Lower leg skin (tissue), 4 donors: ENCODE data around the gene IL1RAPL1. TPM values are rescaled to one million over a fixed set of nuclear protein-coding genes. Genes with fewer than 3 reads are reported as not detected.

Experiments used
- DNase-seq, 2 donors: peaks; one replicate each; pipeline ENCODE4 v3.0.0-alpha.2; 2019; ENCODE audit warnings: low spot score in 2 of 2
- H3K4me3 ChIP-seq: fragments of 200-600 bp; sonication (generic); 2 replicates; pipeline ENCODE4 v1.5.1; 2017; ENCODE audit warnings: mild to moderate bottlenecking, low read depth; ENCODE audit not compliant: poor library complexity, severe bottlenecking
- POLR2A ChIP-seq, 2 donors: fragments of 450-650 bp; IDR thresholded peaks; one replicate each; pipeline ENCODE4 v1.6.1; 2016 to 2017; ENCODE audit warnings: antibody characterized with exemption in 2 of 2, mild to moderate bottlenecking in 1 of 2, moderate library complexity in 1 of 2
- WGBS, 2 donors: methylation state at CpG; one replicate each; pipeline ENCODE4 v1.1.5; 2018; 5-methylcytosine and 5-hydroxymethylcytosine counted together
- intact Hi-C: fragments of 100-400 bp; cut with DNase I; formaldehyde crosslinking; loops from one replicate; pipeline ENCODE4 v1.15.0; 2023; ENCODE audit warnings: low total_unique reads
- total RNA-seq, 4 donors: library from RNA; depleted of rRNA; stranded (reverse); fragments of >200 nt; gene quantifications; one replicate each; pipeline ENCODE4 v1.1.0, GENCODE V29; 2016
- TF ChIP-seq, protein P1 (sequence below), 3 donors: fragments of 450-650 bp; IDR thresholded peaks; one replicate each; pipeline ENCODE4 v1.5.1; 2016; ENCODE audit warnings: antibody characterized with exemption in 3 of 3, mild to moderate bottlenecking in 3 of 3, moderate library complexity in 2 of 3

Gene IL1RAPL1
- total RNA-seq, 4 donors from 2014 or later: 0.07 to 1.8 (median 0.10) TPM; not detected in 1

DNA sequence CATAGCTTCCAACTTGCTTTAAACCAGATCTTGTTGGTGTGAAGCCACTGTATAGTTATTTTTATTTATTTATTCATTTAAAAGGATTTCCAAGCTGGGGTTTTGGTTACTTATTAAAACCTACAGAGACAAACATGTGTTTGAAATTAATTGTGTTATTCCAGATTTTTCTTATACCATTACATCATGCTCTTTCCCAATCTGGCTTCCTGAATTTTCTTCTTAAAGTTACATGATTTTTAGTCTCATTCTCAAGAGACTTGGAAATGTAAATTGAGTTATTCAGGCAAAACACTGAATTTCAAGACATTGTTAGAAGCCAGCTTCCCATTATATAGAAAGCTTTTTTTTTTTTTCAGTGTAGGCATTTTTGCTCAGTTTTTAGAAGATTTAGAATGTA, 381.9 kb downstream of the IL1RAPL1 start:
- no peak overlapping the region for H3K4me3 ChIP-seq
- TF ChIP-seq POLR2A (IDR thresholded peaks at IDR 0.05): no peak
- TF ChIP-seq, protein P1, sequence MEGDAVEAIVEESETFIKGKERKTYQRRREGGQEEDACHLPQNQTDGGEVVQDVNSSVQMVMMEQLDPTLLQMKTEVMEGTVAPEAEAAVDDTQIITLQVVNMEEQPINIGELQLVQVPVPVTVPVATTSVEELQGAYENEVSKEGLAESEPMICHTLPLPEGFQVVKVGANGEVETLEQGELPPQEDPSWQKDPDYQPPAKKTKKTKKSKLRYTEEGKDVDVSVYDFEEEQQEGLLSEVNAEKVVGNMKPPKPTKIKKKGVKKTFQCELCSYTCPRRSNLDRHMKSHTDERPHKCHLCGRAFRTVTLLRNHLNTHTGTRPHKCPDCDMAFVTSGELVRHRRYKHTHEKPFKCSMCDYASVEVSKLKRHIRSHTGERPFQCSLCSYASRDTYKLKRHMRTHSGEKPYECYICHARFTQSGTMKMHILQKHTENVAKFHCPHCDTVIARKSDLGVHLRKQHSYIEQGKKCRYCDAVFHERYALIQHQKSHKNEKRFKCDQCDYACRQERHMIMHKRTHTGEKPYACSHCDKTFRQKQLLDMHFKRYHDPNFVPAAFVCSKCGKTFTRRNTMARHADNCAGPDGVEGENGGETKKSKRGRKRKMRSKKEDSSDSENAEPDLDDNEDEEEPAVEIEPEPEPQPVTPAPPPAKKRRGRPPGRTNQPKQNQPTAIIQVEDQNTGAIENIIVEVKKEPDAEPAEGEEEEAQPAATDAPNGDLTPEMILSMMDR (IDR thresholded peaks at IDR 0.05): no peak
- intact Hi-C loops: no loop called here
- no peak for DNase-seq

DNA sequence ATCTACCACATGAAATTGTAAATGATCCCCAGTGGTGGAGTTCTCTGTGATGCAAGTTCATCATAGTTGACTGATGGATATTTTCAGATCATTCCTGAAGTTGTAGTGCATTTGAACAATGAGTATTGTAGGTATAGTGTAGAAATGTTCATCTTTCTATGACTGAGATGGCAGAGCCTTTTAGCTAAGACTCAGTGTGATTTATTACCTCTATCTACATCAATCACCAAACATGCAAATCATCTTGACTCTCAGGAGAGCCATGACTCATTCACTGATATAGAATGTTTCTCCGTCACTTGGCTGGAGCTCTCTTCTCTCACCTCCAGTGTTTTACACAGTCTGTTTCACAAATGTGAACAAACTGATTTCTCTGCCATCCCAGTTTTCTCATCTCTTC, 392.6 kb downstream of the IL1RAPL1 start:
- TF ChIP-seq, protein P1 (IDR thresholded peaks at IDR 0.05): no peak
- no peak for TF ChIP-seq POLR2A (IDR thresholded peaks at IDR 0.05)
- intact Hi-C loops: no loop called here
- DNase-seq: no peak
- 25 to 44% methylated on average over 1 of the region's 1 CpG for WGBS, 2 donors
- no peak overlapping the region for H3K4me3 ChIP-seq

DNA sequence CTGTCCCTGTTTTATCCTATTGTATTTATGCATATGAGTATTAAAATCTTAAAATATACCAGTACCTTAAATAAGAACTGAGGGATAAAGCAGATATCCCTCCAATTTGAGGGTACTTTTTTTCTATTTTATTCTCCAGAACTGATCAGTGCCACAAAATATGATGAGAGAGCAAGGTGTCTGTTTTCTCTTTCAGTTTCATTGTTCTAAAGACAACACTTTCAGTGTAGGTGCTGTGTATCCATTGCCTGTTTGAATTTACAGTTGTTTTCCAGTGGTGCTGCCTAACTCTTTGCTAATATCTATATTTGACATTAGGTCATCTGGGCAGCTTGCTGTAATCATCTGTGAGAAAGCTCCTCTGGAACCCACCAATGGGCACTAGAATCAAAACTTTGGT, 394.7 kb downstream of the IL1RAPL1 start:
- intact Hi-C loops: no loop called here
- no peak overlapping the region for H3K4me3 ChIP-seq
- no peak for DNase-seq
- TF ChIP-seq POLR2A (IDR thresholded peaks at IDR 0.05): no peak
- TF ChIP-seq, protein P1 (IDR thresholded peaks at IDR 0.05): no peak

DNA sequence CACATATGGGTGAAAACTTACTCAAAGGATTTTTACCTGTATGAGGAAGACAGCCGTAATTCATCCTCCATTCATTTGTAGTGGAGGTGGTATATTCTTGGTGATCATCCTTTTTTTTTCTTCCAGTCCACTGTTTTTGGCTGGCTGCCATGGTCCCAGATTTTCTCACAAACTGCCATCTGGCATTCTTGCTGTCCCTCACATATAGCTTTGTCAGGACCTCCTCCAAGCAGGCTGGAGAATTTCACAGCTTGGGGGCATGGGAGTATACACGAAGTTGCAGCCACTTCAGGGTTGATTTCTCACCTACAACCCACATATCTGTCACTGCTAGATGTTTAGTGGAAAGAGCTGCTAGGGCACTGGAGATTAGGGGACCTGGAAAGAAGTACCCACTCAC, 401.0 kb downstream of the IL1RAPL1 start:
- WGBS, 2 donors: 40 to 48% methylated on average over 2 of the region's 2 CpGs
- DNase-seq: no peak
- no peak overlapping the region for H3K4me3 ChIP-seq
- TF ChIP-seq, protein P1 (IDR thresholded peaks at IDR 0.05): no peak
- intact Hi-C loops: no loop called here

DNA sequence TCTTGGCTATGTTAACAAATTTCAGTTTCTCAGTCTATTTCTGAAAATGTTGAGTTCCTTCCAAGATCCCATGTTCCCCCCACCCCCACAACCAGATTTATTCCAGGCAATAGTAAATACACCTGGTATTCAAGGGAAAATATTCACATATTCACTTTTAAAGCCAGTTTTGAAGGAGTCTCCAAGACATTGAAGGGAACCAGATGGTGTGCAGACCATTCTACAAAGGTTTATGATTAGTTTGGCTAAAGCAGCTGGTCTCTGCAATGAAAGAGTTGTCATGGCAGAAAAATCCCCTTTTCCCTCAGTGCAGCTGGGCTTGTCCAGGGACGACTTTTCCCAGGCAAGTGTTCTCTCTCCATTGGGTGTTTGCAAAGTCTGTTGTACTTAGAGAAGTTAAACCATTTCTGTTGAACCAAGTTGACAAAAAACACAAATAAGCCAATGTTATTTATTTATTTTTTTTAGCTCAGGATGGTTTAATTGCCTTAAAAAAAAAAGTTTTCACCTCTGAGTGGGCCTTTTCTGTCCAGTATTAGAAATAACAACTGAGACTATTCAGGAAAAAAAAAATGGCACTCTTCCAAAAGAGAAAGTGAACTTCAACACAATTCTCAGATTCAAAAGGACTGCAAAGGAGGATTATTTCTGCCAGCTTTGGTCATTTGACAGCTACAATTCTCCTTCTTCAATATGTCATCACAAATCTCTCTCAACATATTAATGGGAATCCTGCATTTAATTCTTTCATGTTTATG, 410.6 kb downstream of the IL1RAPL1 start:
- DNase-seq: no peak
- intact Hi-C loops: no loop called here
- WGBS, 2 donors: 33 to 62% methylated on average over 1 of the region's 1 CpG
- TF ChIP-seq POLR2A (IDR thresholded peaks at IDR 0.05): no peak
- TF ChIP-seq, protein P1 (IDR thresholded peaks at IDR 0.05): no peak
- H3K4me3 ChIP-seq: no peak overlapping the region

DNA sequence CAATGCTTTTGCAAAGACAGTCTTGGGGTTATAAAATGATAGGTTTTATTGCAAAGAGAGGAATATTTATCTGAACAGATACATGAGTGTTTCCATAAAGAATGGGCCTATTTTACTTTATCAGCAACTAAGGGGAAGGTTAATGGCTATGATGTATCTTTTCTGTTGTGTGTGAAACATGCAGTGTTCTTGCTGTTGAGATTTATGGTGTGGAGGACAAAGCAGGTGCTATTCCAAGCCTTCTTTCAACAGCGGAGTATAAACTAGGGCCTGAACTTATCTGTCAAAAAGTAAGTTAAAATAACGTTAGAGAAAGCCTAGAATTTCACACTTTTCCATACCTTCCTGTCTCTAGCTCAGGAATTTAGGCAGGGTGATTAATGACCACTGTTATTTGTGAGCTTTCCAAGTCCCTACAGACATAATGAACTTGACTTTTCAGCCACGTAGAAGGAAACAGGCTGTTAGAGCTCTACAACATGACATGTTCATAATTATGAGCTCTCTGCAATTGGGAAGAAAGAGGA, 411.4 kb downstream of the IL1RAPL1 start:
- no peak overlapping the region for H3K4me3 ChIP-seq
- DNase-seq: no peak
- intact Hi-C loops: no loop called here
- no peak for TF ChIP-seq POLR2A (IDR thresholded peaks at IDR 0.05)
- TF ChIP-seq, protein P1 (IDR thresholded peaks at IDR 0.05): no peak
- WGBS, 2 donors: 43 to 62% methylated on average over 3 of the region's 3 CpGs
